Neural cell (in vitro differentiated cells): Measurements from ENCODE around the gene DENND11. TPM values are rescaled to one million over a fixed set of nuclear protein-coding genes. Genes with fewer than 3 reads are reported as not detected.

Experiments
- H2AFZ ChIP-seq: fragments of 200-600, 300-800 bp; sonication (generic), shearing (Covaris generic); 2 replicates; pipeline ENCODE4 v1.6.0; 2014; ENCODE audit warnings: low read depth, mild to moderate bottlenecking, antibody characterized with exemption, low read length, moderate library complexity
- H3F3A ChIP-seq: fragments of 200-600 bp; shearing (Covaris generic); 2 replicates; pipeline ENCODE4 v1.6.1; 2016; ENCODE audit warnings: mild to moderate bottlenecking, moderate library complexity, mixed read lengths, antibody characterized with exemption, low read length; ENCODE audit not compliant: insufficient read depth, poor library complexity, severe bottlenecking
- H3K27ac ChIP-seq: fragments of 200-600, 300-800 bp; sonication (generic), shearing (Covaris generic); 2 replicates; pipeline ENCODE4 v1.5.1; 2014; ENCODE audit warnings: mild to moderate bottlenecking, low read length, moderate library complexity
- H3K27me3 ChIP-seq: fragments of 300-800, 200-600 bp; sonication (generic), shearing (Covaris generic); 2 replicates; pipeline ENCODE4 v1.6.0; 2014; ENCODE audit warnings: mild to moderate bottlenecking, low read depth, low read length, moderate library complexity; ENCODE audit not compliant: insufficient read depth
- H3K36me3 ChIP-seq: fragments of 300-800, 200-600 bp; sonication (generic), shearing (Covaris generic); 2 replicates; pipeline ENCODE4 v1.5.1; 2014; ENCODE audit warnings: mild to moderate bottlenecking, antibody characterized with exemption, low read length, moderate library complexity; ENCODE audit not compliant: insufficient read depth
- H3K4me2 ChIP-seq: fragments of 300-800, 200-600 bp; sonication (generic), shearing (Covaris generic); 2 replicates; pipeline ENCODE4 v1.6.0; 2014; ENCODE audit warnings: mild to moderate bottlenecking, low read length
- H3K4me3 ChIP-seq: fragments of 300-800, 200-600 bp; sonication (generic), shearing (Covaris generic); 2 replicates; pipeline ENCODE4 v1.5.1; 2014; ENCODE audit warnings: mild to moderate bottlenecking, low read length, moderate library complexity
- H3K79me2 ChIP-seq: fragments of 200-600 bp; shearing (Covaris generic); replicated peaks from 2 replicates; pipeline ENCODE4 v1.6.0; 2014; ENCODE audit warnings: mild to moderate bottlenecking, low read length, moderate library complexity; ENCODE audit not compliant: insufficient read depth
- H3K9ac ChIP-seq: fragments of 300-800, 200-600 bp; sonication (generic), shearing (Covaris generic); 2 replicates; pipeline ENCODE4 v1.6.1; 2016; ENCODE audit warnings: mild to moderate bottlenecking, low read length, mixed read lengths
- H3K9me2 ChIP-seq: fragments of 200-600 bp; shearing (Covaris generic); 2 replicates; pipeline ENCODE4 v1.6.1; 2016; ENCODE audit warnings: mild to moderate bottlenecking, low read length, mixed read lengths; ENCODE audit not compliant: insufficient read depth
- H3K9me3 ChIP-seq: fragments of 200-600, 300-800 bp; sonication (generic), shearing (Covaris generic); 2 replicates; pipeline ENCODE4 v1.6.1; 2016; ENCODE audit warnings: mild to moderate bottlenecking, mixed run types, low read length, moderate library complexity, mixed read lengths
- H4K20me1 ChIP-seq: fragments of 200-600 bp; shearing (Covaris generic); 2 replicates; pipeline ENCODE4 v1.6.1; 2016; ENCODE audit warnings: mild to moderate bottlenecking, mixed run types; ENCODE audit not compliant: insufficient read depth
- EP300 ChIP-seq: fragments of 450-650 bp; conservative IDR thresholded peaks from 2 replicates; pipeline ENCODE4 v1.6.1; 2014; ENCODE audit warnings: antibody characterized with exemption, mild to moderate bottlenecking, moderate library complexity; ENCODE audit not compliant: poor library complexity, severe bottlenecking
- EZH2 ChIP-seq: fragments of 200-600, 300-800 bp; shearing (Covaris generic), sonication (generic); IDR thresholded peaks from 2 replicates; pipeline ENCODE4 v1.6.1; 2014; ENCODE audit warnings: antibody characterized with exemption, low read length, borderline replicate concordance, mild to moderate bottlenecking; ENCODE audit not compliant: insufficient read depth, poor library complexity, severe bottlenecking
- MXI1 ChIP-seq: fragments of 450-650 bp; conservative IDR thresholded peaks from 2 replicates; pipeline ENCODE4 v1.6.1; 2014; ENCODE audit warnings: antibody characterized with exemption, mild to moderate bottlenecking; ENCODE audit not compliant: poor library complexity, severe bottlenecking
- POLR2AphosphoS5 ChIP-seq: IDR thresholded peaks from 2 replicates; pipeline ENCODE4 v1.6.1; 2012
- RAD21 ChIP-seq: fragments of 450-650 bp; conservative IDR thresholded peaks from 2 replicates; pipeline ENCODE4 v1.6.1; 2014; ENCODE audit warnings: antibody characterized with exemption, mild to moderate bottlenecking, moderate library complexity
- SMC3 ChIP-seq: fragments of 450-650 bp; conservative IDR thresholded peaks from 2 replicates; pipeline ENCODE4 v1.6.1; 2014; ENCODE audit warnings: antibody characterized with exemption, mild to moderate bottlenecking, moderate library complexity; ENCODE audit not compliant: poor library complexity
- TAF1 ChIP-seq: IDR thresholded peaks from 2 replicates; pipeline ENCODE4 v1.6.1; 2012; ENCODE audit warnings: low read depth
- polyA plus RNA-seq: library from polyadenylated mRNA; depleted of rRNA; stranded (reverse); fragments of >200 nt; gene quantifications from 2 replicates; pipeline ENCODE4 v1.2.3, GENCODE V29; 2014
- TF ChIP-seq, protein P1 (sequence below): IDR thresholded peaks from 2 replicates; pipeline ENCODE4 v1.6.1; 2012; ENCODE audit warnings: borderline replicate concordance
- TF ChIP-seq, protein P2 (sequence below): fragments of 450-650 bp; IDR thresholded peaks from 2 replicates; pipeline ENCODE4 v1.5.1; 2014; ENCODE audit warnings: antibody characterized with exemption, mild to moderate bottlenecking, moderate library complexity; ENCODE audit not compliant: poor library complexity, severe bottlenecking

Gene DENND11
- polyA plus RNA-seq, 1 donor from 2014 or later: 24.5 TPM

DNA sequence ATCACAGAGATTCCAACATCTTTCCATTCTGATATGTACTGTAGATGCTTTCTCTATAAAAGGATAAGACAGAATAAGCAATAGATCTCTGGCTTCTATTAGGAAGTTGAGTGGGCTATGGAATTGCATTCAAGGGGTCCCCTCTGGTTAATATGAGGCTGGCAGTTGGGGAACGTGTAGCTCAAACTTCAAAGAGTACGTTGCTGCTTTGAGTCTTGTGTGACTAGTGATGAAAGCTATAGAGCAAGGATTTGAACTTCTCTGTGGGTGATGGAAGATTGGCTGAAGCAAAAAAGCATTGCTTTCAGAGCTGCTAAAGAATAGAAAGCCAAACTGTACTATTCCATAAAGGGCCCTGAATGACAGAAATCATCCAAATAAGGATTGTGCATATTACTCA, 12.6 kb upstream of the DENND11 start:
- no peaks in the 10 kb centered on the region for H3K79me2 ChIP-seq
- H3K4me2 ChIP-seq: no peak overlapping the region
- H3K27me3 ChIP-seq: no peaks in the 10 kb centered on the region
- H3K4me3 ChIP-seq: no peak overlapping the region
- H3F3A ChIP-seq: no peaks in the 10 kb centered on the region
- no peak for TF ChIP-seq MXI1
- H2AFZ ChIP-seq: no peak overlapping the region
- no peaks in the 10 kb centered on the region for H3K9me2 ChIP-seq
- H3K9ac ChIP-seq: no peak overlapping the region
- H3K27ac ChIP-seq: no peak overlapping the region
- no peaks in the 10 kb centered on the region for H4K20me1 ChIP-seq
- no peaks in the 10 kb centered on the region for H3K9me3 ChIP-seq
- H3K36me3 ChIP-seq: no peaks in the 10 kb centered on the region

DNA sequence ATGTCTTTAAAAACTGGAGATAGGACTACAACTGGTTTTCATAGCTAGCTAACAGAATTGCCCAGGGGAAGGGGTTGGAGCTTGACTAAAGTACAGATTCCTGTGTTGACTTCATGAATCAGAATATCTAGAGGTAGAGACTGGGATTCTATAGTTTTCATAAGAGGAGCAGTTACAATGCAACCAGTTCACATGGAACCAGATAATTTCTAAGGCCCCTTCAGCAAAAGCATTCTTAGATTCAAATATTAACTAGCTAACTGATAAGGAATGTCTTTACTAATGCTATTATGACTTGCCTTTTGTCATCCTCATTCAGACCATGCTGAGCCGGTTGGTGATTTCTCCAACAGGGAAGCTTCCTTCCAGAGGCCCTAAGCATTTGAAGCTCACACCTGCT, 11.9 kb upstream of the DENND11 start:
- no peaks in the 10 kb centered on the region for H3K79me2 ChIP-seq
- H3K27ac ChIP-seq: no peak overlapping the region
- H3K36me3 ChIP-seq: no peaks in the 10 kb centered on the region
- no peaks in the 10 kb centered on the region for H3K9me3 ChIP-seq
- no peak overlapping the region for H3K4me2 ChIP-seq
- H3K4me3 ChIP-seq: no peak overlapping the region
- H3F3A ChIP-seq: no peaks in the 10 kb centered on the region
- no peak overlapping the region for H3K9ac ChIP-seq
- H4K20me1 ChIP-seq: no peaks in the 10 kb centered on the region
- no peaks in the 10 kb centered on the region for H3K9me2 ChIP-seq
- H2AFZ ChIP-seq: no peak overlapping the region
- H3K27me3 ChIP-seq: no peaks in the 10 kb centered on the region
- TF ChIP-seq SMC3: no peak
- no peak for TF ChIP-seq EZH2
- TF ChIP-seq, protein P1, sequence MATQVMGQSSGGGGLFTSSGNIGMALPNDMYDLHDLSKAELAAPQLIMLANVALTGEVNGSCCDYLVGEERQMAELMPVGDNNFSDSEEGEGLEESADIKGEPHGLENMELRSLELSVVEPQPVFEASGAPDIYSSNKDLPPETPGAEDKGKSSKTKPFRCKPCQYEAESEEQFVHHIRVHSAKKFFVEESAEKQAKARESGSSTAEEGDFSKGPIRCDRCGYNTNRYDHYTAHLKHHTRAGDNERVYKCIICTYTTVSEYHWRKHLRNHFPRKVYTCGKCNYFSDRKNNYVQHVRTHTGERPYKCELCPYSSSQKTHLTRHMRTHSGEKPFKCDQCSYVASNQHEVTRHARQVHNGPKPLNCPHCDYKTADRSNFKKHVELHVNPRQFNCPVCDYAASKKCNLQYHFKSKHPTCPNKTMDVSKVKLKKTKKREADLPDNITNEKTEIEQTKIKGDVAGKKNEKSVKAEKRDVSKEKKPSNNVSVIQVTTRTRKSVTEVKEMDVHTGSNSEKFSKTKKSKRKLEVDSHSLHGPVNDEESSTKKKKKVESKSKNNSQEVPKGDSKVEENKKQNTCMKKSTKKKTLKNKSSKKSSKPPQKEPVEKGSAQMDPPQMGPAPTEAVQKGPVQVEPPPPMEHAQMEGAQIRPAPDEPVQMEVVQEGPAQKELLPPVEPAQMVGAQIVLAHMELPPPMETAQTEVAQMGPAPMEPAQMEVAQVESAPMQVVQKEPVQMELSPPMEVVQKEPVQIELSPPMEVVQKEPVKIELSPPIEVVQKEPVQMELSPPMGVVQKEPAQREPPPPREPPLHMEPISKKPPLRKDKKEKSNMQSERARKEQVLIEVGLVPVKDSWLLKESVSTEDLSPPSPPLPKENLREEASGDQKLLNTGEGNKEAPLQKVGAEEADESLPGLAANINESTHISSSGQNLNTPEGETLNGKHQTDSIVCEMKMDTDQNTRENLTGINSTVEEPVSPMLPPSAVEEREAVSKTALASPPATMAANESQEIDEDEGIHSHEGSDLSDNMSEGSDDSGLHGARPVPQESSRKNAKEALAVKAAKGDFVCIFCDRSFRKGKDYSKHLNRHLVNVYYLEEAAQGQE: no peak
- TF ChIP-seq MXI1: no peak
- TF ChIP-seq, protein P2, sequence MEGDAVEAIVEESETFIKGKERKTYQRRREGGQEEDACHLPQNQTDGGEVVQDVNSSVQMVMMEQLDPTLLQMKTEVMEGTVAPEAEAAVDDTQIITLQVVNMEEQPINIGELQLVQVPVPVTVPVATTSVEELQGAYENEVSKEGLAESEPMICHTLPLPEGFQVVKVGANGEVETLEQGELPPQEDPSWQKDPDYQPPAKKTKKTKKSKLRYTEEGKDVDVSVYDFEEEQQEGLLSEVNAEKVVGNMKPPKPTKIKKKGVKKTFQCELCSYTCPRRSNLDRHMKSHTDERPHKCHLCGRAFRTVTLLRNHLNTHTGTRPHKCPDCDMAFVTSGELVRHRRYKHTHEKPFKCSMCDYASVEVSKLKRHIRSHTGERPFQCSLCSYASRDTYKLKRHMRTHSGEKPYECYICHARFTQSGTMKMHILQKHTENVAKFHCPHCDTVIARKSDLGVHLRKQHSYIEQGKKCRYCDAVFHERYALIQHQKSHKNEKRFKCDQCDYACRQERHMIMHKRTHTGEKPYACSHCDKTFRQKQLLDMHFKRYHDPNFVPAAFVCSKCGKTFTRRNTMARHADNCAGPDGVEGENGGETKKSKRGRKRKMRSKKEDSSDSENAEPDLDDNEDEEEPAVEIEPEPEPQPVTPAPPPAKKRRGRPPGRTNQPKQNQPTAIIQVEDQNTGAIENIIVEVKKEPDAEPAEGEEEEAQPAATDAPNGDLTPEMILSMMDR: no peak
- no peak for TF ChIP-seq RAD21
- TF ChIP-seq POLR2AphosphoS5: no peak
- no peak for TF ChIP-seq EP300
- TF ChIP-seq TAF1: no peak

DNA sequence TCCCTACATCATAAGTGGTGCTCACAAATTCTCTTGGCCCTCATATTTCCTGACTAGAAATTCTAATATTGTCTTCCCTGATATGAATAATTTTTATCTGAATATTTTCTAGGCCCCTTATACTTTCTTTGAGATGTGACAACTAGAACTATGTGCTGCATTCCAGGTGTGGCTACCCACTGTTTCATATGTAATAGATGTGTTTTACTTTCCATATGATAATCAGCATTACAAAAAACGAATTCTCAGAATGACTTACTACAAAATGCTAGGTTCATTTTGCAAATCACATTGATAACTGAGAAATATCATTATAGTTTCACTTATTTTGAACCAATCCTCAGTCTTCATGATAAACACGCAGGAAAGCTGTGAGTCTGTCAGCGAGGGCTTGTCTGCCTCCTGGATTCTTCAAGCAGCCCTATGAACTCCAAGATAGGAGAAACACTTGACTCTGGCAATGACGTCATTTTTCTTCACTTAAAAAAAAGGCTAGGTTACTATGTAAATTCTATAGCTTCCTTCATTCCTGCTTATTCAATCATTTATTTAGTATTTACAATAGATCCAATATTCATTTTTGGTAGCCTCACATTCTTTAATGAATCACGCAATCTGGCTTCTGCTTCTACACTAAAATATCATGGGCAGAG, 10.8 kb upstream of the DENND11 start:
- Histone ChIP-seq H3K79me2 (no peaks in the 10 kb centered on the region), H3K9me2 (no peaks in the 10 kb centered on the region), H3K9ac (no peak overlapping the region), H3K9me3 (no peaks in the 10 kb centered on the region), H2AFZ (no peak overlapping the region), H3K36me3 (no peaks in the 10 kb centered on the region), H3K4me2 (no peak overlapping the region), H3K4me3 (no peak overlapping the region), H3F3A (no peaks in the 10 kb centered on the region), H3K27ac (no peak overlapping the region), H3K27me3 (no peaks in the 10 kb centered on the region), H4K20me1 (no peaks in the 10 kb centered on the region)
- TF ChIP-seq MXI1: no peak
- TF ChIP-seq, protein P2: no peak
